Activated naive CD8-positive, alpha-beta T cell treated with anti-CD3 and anti-CD28 coated beads, Interleukin-2, amount 10 ng/mL, durations not matched to agents 7 days and 5 days (primary cell): ENCODE measurements around the gene IL1RAPL2. TPM values are rescaled to one million over a fixed set of nuclear protein-coding genes. Genes with fewer than 3 reads are reported as not detected.

ENCODE experiments used
- ATAC-seq: fragments of 150-1000 bp; cut with Tn5 transposase; one replicate; pipeline ENCODE4 v1.10.0; 2021; ENCODE audit warnings: low read depth, moderate library complexity
- POLR2A ChIA-PET: fragments of 350-600 bp; sonication (Branson Sonifier 250); formaldehyde crosslinking; loops from one replicate; lab custom pipeline; 2021; ENCODE audit warnings: antibody characterized with exemption; lab: Charles Lee
- DNase-seq: peaks from one replicate; pipeline ENCODE4 v3.0.0; 2021
- H3K27ac Mint-ChIP-seq: one replicate; pipeline ENCODE4 v1.8.0; 2022; ENCODE audit warnings: mild to moderate bottlenecking, mixed read lengths
- H3K27me3 Mint-ChIP-seq: one replicate; pipeline ENCODE4 v1.8.0; 2022; ENCODE audit warnings: mild to moderate bottlenecking, moderate library complexity, mixed read lengths
- H3K36me3 Mint-ChIP-seq: one replicate; pipeline ENCODE4 v1.8.0; 2021; ENCODE audit warnings: mild to moderate bottlenecking, mixed read lengths
- H3K4me1 Mint-ChIP-seq: one replicate; pipeline ENCODE4 v1.8.0; 2021; ENCODE audit warnings: mixed read lengths
- H3K4me3 Mint-ChIP-seq: one replicate; pipeline ENCODE4 v1.8.0; 2022; ENCODE audit warnings: mild to moderate bottlenecking, moderate library complexity, mixed read lengths
- H3K9me3 Mint-ChIP-seq: one replicate; pipeline ENCODE4 v1.8.0; 2021; ENCODE audit warnings: mixed read lengths
- total RNA-seq, 2 experiments: library from RNA; stranded (reverse); gene quantifications; one replicate each; pipeline ENCODE4 v1.2.3, GENCODE V29; 2021

Gene IL1RAPL2
- total RNA-seq, 2 experiments from 2014 or later = not detected

GRCh38 chrX:104696667-104697066 is 130.7 kb downstream of the IL1RAPL2 start:
- H3K4me3 Mint-ChIP-seq = no peak overlapping the region
- H3K27me3 Mint-ChIP-seq = no peaks in the 10 kb centered on the region
- no peaks in the 10 kb centered on the region for H3K4me1 Mint-ChIP-seq
- POLR2A ChIA-PET = no interaction called here
- H3K36me3 Mint-ChIP-seq = no peaks in the 10 kb centered on the region
- H3K27ac Mint-ChIP-seq = no peak overlapping the region
- ATAC-seq (no peak), DNase-seq (no peak)
- no peaks in the 10 kb centered on the region for H3K9me3 Mint-ChIP-seq

- no peaks in the 10 kb centered on the region for H3K27me3 Mint-ChIP-seq
- H3K36me3 Mint-ChIP-seq = no peaks in the 10 kb centered on the region
- DNase-seq = no peak
- POLR2A ChIA-PET = no interaction called here
- H3K9me3 Mint-ChIP-seq = no peaks in the 10 kb centered on the region
- ATAC-seq = no peak
- no peak overlapping the region for H3K27ac Mint-ChIP-seq
- H3K4me1 Mint-ChIP-seq = no peaks in the 10 kb centered on the region
- H3K4me3 Mint-ChIP-seq = no peak overlapping the region
Observed at GRCh38 chrX:104697294-104697693, 131.3 kb downstream of the IL1RAPL2 start.

DNA sequence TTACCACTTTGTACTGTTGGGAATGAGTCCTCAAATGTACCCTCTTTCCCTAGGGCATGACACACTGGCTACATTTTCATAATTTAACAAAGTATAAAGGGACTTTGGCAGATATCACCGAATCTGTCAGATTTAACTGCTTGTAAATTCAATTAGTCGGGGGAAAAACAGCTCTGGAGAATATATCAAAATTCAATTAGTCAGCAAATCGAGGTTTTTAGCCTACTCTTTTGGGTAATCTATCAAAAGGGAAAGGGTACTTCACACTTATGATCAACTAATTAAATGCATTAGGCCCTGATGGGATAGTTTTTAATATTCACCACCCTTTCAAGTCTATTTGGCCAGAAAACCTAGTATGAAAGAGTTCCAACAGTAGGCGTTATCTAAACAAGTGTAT is 141.0 kb downstream of the IL1RAPL2 start:
- Mint-ChIP-seq H3K36me3 (no peaks in the 10 kb centered on the region), H3K9me3 (no peaks in the 10 kb centered on the region), H3K27ac (no peak overlapping the region), H3K27me3 (no peaks in the 10 kb centered on the region), H3K4me1 (no peaks in the 10 kb centered on the region), H3K4me3 (no peak overlapping the region)
- ATAC-seq (no peak), DNase-seq (no peak)
- POLR2A ChIA-PET = no interaction called here

DNA sequence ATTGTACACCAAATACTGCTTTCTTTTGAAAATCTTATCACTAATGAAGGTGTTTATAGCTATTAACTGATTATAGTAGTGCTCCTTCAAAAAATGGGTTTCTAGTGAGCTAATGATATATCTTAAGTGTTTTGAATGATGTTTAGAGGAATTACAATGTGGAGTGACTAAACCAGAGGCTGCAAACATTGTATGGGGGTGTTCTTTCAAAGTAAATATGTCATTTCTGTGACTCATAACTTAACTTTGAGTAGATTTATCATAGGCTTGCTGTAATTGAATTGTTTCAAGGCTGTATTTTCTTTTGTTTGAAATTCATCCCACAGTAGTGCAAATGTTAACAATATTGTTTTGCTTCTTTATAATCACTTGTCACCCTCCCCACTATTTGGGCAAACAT is 141.6 kb downstream of the IL1RAPL2 start:
- Mint-ChIP-seq H3K4me3 (no peak overlapping the region), H3K27ac (no peak overlapping the region), H3K36me3 (no peaks in the 10 kb centered on the region), H3K4me1 (no peaks in the 10 kb centered on the region), H3K9me3 (no peaks in the 10 kb centered on the region), H3K27me3 (no peaks in the 10 kb centered on the region)
- POLR2A ChIA-PET = no interaction called here
- no peak for ATAC-seq
- DNase-seq = no peak

DNA sequence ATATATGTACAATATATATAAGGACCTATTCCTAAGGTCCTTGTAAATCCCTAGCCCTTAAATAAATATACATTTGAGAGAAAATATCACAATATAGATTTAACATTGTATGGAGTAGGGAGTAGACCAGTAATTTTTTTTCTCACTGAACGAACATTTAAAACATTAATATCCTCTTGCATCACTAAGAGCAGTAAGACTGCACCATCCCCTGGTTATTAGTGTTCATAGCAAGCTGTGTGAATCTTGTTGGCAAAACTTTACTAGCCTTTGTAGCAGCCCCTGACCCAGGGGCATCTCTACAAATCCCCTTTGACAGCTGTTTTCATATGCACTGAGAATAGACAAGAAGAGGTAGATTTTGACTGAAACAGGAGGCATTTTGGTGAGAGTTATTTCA is 146.5 kb downstream of the IL1RAPL2 start:
- Mint-ChIP-seq H3K4me1 (no peaks in the 10 kb centered on the region), H3K36me3 (no peaks in the 10 kb centered on the region), H3K9me3 (no peaks in the 10 kb centered on the region), H3K27me3 (no peaks in the 10 kb centered on the region), H3K4me3 (no peak overlapping the region), H3K27ac (no peak overlapping the region)
- DNase-seq (no peak), ATAC-seq (no peak)
- POLR2A ChIA-PET = no interaction called here

GRCh38 chrX:104721854-104722253 is 155.9 kb downstream of the IL1RAPL2 start:
- POLR2A ChIA-PET = no interaction called here
- Mint-ChIP-seq H3K9me3 (no peaks in the 10 kb centered on the region), H3K4me1 (no peaks in the 10 kb centered on the region), H3K36me3 (no peaks in the 10 kb centered on the region), H3K4me3 (no peak overlapping the region), H3K27ac (no peak overlapping the region), H3K27me3 (no peaks in the 10 kb centered on the region)
- DNase-seq (no peak), ATAC-seq (no peak)

GRCh38 chrX:104728456-104728855 is 162.5 kb downstream of the IL1RAPL2 start:
- no peak overlapping the region for H3K27ac Mint-ChIP-seq
- ATAC-seq = no peak
- H3K4me1 Mint-ChIP-seq = no peaks in the 10 kb centered on the region
- H3K4me3 Mint-ChIP-seq = no peak overlapping the region
- POLR2A ChIA-PET = no interaction called here
- H3K27me3 Mint-ChIP-seq = peaks cover 1% of the 10 kb centered on the region
- H3K36me3 Mint-ChIP-seq = no peaks in the 10 kb centered on the region
- H3K9me3 Mint-ChIP-seq = no peaks in the 10 kb centered on the region
- no peak for DNase-seq

GRCh38 chrX:104742355-104742754 is 176.4 kb downstream of the IL1RAPL2 start:
- Mint-ChIP-seq H3K9me3 (no peaks in the 10 kb centered on the region), H3K4me1 (no peaks in the 10 kb centered on the region), H3K36me3 (no peaks in the 10 kb centered on the region), H3K4me3 (no peak overlapping the region), H3K27ac (no peak overlapping the region), H3K27me3 (peaks cover 2% of the 10 kb centered on the region)
- ATAC-seq (no peak), DNase-seq (no peak)
- POLR2A ChIA-PET = no interaction called here

GRCh38 chrX:104745152-104745551 is 179.2 kb downstream of the IL1RAPL2 start:
- DNase-seq = no peak
- Mint-ChIP-seq H3K27ac (no peak overlapping the region), H3K9me3 (no peaks in the 10 kb centered on the region), H3K36me3 (no peaks in the 10 kb centered on the region), H3K4me3 (no peak overlapping the region), H3K4me1 (no peaks in the 10 kb centered on the region), H3K27me3 (peaks cover 2% of the 10 kb centered on the region)
- POLR2A ChIA-PET = no interaction called here
- ATAC-seq = no peak

DNA sequence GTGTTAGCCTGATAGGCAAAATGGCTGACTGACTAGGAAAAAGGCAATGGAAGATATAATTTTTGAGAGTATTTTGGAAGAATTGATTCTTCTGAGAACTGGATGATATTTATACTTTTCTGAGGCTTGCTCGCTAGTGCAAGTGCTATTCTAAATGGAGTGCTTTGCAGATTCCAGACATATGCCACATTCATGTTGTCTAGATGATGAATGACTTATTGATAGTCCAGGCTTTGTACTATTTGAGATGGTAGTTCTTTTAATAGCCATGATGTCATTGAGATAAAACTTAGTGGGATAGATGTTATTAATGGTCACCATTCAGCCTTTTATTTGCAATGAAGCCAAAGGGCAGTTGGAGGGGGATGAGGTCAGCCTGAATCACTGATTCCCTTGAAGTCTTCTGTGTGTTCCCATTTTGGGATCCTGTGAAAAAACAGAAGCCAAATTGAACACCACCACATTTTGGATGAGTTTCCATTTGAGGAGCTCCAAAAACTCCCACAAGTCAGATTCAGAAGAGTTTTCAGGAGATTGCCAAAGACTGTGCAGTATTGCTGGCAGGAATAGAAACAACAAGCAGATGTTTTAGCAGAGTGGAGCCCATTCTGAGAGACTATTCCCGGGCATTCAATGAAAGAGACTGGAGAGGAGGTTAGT is 184.1 kb downstream of the IL1RAPL2 start:
- POLR2A ChIA-PET = no interaction called here
- H3K27me3 Mint-ChIP-seq = no peaks in the 10 kb centered on the region
- no peak overlapping the region for H3K4me3 Mint-ChIP-seq
- H3K4me1 Mint-ChIP-seq = no peaks in the 10 kb centered on the region
- DNase-seq (no peak), ATAC-seq (no peak)
- no peaks in the 10 kb centered on the region for H3K9me3 Mint-ChIP-seq
- H3K27ac Mint-ChIP-seq = no peak overlapping the region
- no peaks in the 10 kb centered on the region for H3K36me3 Mint-ChIP-seq

- no peak overlapping the region for H3K4me3 Mint-ChIP-seq
- no peaks in the 10 kb centered on the region for H3K27me3 Mint-ChIP-seq
- no peaks in the 10 kb centered on the region for H3K36me3 Mint-ChIP-seq
- no peaks in the 10 kb centered on the region for H3K4me1 Mint-ChIP-seq
- DNase-seq = no peak
- H3K9me3 Mint-ChIP-seq = no peaks in the 10 kb centered on the region
- POLR2A ChIA-PET = no interaction called here
- no peak for ATAC-seq
- no peak overlapping the region for H3K27ac Mint-ChIP-seq
Observed at GRCh38 chrX:104762641-104763040, 196.6 kb downstream of the IL1RAPL2 start.

DNA sequence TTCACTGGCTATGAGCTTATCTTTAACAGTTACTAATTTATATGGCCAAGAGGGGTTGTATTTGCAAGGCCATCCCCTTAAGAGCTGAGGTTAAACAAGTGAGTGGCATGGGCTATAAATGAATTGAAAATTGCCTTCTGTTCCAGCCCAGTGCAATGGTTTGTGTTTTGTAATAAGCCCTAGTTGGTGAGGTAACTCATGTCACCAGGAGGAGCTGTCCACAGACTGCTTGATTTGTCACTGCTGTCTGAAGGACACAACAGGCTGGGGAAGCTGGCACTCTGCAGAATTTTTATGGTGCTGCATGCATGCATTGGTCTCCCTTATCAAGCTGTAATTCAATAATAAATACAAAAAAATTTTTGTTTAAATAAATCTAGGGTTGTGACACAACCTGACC is 223.8 kb downstream of the IL1RAPL2 start:
- POLR2A ChIA-PET = no interaction called here
- Mint-ChIP-seq H3K9me3 (no peaks in the 10 kb centered on the region), H3K4me1 (no peaks in the 10 kb centered on the region), H3K4me3 (no peak overlapping the region), H3K27me3 (no peaks in the 10 kb centered on the region), H3K36me3 (no peaks in the 10 kb centered on the region), H3K27ac (no peak overlapping the region)
- no peak for ATAC-seq
- no peak for DNase-seq

GRCh38 chrX:104795804-104796203 is 229.8 kb downstream of the IL1RAPL2 start:
- Mint-ChIP-seq H3K4me1 (no peaks in the 10 kb centered on the region), H3K27ac (no peak overlapping the region), H3K9me3 (no peaks in the 10 kb centered on the region), H3K4me3 (no peak overlapping the region), H3K36me3 (no peaks in the 10 kb centered on the region), H3K27me3 (no peaks in the 10 kb centered on the region)
- POLR2A ChIA-PET = no interaction called here
- DNase-seq = no peak
- no peak for ATAC-seq

- H3K27ac Mint-ChIP-seq = no peak overlapping the region
- POLR2A ChIA-PET = no interaction called here
- no peak for DNase-seq
- no peaks in the 10 kb centered on the region for H3K9me3 Mint-ChIP-seq
- no peaks in the 10 kb centered on the region for H3K27me3 Mint-ChIP-seq
- H3K36me3 Mint-ChIP-seq = no peaks in the 10 kb centered on the region
- H3K4me1 Mint-ChIP-seq = no peaks in the 10 kb centered on the region
- no peak for ATAC-seq
- no peak overlapping the region for H3K4me3 Mint-ChIP-seq
Observed at GRCh38 chrX:104803219-104803618, 237.2 kb downstream of the IL1RAPL2 start.

- Mint-ChIP-seq H3K27me3 (no peaks in the 10 kb centered on the region), H3K27ac (no peak overlapping the region), H3K4me3 (no peak overlapping the region), H3K4me1 (no peaks in the 10 kb centered on the region), H3K9me3 (no peaks in the 10 kb centered on the region), H3K36me3 (no peaks in the 10 kb centered on the region)
- DNase-seq (no peak), ATAC-seq (no peak)
- POLR2A ChIA-PET = no interaction called here
Observed at GRCh38 chrX:104806346-104806745, 240.3 kb downstream of the IL1RAPL2 start.
